HG03060 (cell line): Measurements from ENCODE around the gene SOX12.

Experiments used
- ATAC-seq: cut with Tn5 transposase; IDR thresholded peaks from one replicate; pipeline ENCODE4 v1.9.1; 2021; ENCODE audit warnings: low read depth, moderate number of reproducible peaks; ENCODE audit not compliant: unreplicated experiment

SOX12 gene

GRCh38 chr20:300345-300990 lies 24.9 kb upstream of the SOX12 start:
- ATAC-seq: no peak

DNA sequence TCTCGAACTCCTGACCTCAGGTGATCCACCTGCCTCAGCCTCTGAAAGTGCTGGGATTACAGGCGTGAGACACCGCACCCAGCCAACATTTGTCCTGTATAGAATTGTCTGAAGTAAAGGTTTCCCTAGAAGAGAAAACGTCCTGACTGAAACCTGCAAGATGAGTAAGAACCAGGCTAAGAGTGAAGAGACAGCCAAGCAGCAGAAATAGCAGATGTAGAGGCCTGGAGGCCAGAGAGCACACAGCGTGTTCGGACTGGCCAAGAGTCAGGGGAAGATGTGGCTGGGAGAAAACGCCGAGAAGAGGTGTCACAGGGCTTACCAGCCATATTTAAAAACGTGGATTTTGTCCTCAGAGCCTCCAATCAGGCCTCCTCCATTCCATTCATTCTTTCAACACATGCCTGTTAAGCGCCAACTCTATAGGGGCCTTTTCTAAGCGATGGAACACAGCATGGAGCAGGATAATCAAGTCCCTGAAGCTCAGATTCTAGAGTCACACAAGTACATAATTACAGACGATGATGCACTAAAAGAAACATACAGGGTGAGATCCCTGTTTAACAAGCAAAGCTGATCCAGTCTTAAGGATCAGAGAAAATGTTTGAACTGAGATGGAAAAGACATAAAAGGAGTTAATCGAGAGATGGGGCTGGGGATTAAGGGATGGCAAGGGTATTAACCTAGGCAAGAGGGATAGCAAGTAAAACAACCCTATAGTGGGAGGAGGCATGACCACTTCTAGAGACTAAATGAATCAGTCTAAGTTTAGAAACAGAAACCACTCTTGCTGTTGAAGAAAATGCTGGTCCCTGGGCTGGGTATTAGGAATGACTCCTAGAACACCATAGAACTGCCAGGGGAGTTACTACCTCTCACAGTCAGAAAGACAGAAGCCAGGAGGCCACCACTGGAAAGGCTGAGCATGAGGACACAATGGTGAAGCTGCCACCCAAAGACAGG lies 23.2 kb upstream of the SOX12 start:
- no peak for ATAC-seq

DNA sequence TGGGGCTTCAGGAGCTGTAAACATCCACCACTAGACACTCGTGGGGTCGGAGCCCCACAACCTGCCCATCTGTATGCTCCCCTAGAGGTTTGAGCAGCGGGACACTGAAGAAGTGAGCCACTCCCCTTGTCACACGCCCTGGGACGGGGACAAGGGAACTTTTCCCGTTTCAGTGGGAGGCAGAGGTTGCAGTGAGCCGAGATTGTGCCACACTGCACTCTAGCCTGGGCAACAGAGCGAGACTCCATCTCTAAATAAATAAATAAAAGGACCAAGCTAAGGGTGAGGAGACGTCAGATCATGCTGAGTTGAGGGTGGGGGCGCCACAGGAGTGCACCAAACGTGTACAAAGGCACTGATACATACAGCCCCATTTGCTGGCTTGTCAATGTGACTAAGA lies 19.6 kb upstream of the SOX12 start:
- ATAC-seq: no peak

DNA sequence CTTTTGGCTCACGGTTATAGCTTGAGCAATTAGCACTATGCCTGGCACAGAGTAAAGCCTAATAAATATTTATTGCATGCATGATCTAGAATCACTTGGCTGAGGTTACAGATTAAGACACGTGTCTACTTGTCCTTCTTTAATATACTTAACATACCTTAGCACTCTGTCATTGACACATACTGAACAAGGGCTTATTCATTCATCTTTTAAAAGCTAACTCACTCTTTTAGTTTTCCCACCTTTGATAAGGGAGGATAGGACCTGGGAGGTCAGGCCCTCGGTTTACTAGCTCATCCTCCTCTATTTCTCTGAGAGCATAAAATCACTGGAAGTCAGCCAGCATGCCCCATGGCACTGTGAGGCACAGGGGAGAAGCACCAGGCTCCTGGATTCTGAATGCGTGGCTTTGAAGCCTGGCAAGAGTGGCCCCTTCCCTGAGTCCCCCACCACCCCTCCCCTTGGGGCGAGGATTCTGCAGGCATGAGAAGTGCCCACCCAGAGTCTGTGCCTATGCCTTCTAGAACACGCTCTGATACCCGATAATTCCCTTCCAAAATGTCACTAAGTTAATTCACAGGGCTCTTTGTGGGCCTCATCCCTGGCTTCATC lies 16.8 kb upstream of the SOX12 start:
- no peak for ATAC-seq

- no peak for ATAC-seq
These were observed 16.0 kb upstream of the SOX12 start for GRCh38 chr20:309306-309840.

DNA sequence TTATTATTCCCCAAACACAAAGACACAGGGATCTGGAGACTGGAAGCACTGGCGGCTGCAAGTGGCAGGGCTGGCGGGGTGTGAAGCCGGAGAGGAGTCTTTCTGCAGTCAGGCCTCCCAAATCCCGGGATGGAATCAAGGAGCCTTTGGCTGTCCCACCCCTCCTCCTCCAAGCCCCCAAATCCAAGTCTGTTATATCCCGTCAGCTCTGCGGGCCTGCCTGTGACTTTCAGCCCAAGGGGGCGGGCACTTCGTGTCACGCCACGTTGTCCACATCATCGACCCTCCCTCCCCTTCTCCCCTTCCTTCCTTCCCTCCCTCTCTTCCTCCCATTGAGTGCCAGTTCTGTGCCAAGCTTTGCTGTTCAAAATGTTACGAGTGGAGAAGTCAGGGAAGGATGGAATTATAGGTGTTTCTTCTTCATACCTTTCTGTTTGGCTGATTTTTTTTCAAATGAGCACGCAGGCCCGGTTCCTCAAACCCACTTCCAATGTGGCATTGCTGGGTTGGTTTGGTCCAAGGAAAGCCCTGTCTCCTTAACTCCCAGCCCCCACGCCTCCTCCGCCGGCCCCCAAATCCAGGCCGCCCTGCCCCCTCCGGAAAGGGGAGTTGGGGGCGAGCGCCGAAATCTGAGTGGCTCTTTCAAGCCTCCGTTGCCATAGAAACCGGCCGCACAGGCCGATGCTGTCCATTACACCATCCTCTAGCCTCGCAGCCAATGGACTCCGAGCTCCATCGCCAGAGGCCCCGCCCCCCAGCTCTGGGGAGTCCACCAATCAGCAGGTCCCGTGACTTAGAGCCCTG lies 15.3 kb upstream of the SOX12 start:
- peak; percentile 90 for ATAC-seq

DNA sequence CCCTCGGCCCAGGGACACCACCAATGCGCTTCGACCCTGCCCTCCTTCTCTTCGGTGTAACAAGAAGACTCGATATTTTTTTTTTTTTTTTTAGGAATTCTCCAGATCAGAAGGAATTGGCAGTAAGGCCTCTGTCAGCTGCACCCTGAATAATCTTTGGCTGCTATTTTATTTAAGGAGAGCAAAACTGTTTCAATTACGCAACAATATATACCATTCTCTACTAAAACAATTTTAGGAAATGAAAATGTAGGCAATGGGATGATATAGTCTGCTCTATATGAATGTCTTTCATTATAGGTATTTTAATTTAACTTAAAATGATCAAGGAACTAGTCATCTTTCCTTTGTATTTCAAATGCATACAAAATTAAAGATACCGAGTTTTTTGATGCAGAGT lies 14.7 kb upstream of the SOX12 start:
- no peak for ATAC-seq

GRCh38 chr20:311609-312008 lies 13.7 kb upstream of the SOX12 start:
- no peak for ATAC-seq

DNA sequence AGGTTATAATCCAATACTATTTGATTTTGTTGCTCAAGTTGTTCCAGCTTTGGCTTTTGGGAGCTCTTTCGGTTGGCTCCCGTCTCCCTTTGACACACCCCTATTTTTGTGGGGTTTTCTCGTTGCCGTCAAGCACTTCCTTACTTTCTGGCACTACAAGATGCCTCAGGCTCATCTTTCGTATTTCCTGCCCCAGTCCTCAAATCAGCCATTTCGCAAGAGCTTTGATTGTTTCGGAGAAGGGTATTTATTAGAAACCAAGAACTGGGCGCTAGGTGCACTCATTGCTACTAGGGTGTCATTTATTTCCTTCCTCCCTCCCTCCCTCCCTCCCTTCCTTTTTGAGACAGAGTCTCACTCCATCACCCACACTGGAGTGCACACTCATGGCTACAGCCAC lies 13.3 kb upstream of the SOX12 start:
- no peak for ATAC-seq

GRCh38 chr20:312866-313265 lies 12.5 kb upstream of the SOX12 start:
- no peak for ATAC-seq

DNA sequence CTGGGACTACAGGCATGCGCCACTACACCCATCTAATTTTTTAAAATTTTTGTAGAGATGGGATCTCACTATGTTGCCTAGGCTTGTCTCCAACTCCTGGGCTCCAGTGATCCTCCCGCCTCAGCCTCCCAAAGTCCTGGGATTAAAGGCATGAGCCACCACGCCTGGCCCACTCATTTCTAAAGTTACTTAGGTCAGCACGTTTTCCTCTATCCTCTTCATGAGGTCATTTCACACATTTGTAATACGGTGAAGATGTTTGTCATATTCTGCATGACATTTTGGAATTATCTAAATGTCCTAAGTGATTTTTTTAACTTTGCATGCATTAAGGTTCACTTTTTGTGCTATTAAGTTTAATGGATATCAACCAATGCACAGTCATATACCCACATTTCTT lies 11.9 kb upstream of the SOX12 start:
- no peak for ATAC-seq

DNA sequence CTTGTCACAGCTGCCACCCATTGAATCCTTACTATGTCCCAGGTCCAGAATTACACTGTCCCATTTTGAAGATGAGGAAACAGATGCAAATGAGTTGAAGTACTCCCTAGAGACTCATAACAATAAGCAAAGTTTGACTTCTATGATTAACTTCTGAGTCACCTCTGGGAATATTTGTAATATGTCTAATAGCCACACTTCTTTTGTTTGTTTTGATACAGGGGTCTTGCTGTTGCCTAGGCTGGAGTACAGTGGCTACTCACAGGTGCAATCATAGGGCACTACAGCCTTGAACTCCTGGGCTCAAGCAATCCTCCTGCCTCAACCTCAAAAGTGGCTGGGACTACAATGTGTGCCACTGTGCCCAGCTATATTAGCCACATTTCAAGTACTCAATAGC lies 11.4 kb upstream of the SOX12 start:
- no peak for ATAC-seq

DNA sequence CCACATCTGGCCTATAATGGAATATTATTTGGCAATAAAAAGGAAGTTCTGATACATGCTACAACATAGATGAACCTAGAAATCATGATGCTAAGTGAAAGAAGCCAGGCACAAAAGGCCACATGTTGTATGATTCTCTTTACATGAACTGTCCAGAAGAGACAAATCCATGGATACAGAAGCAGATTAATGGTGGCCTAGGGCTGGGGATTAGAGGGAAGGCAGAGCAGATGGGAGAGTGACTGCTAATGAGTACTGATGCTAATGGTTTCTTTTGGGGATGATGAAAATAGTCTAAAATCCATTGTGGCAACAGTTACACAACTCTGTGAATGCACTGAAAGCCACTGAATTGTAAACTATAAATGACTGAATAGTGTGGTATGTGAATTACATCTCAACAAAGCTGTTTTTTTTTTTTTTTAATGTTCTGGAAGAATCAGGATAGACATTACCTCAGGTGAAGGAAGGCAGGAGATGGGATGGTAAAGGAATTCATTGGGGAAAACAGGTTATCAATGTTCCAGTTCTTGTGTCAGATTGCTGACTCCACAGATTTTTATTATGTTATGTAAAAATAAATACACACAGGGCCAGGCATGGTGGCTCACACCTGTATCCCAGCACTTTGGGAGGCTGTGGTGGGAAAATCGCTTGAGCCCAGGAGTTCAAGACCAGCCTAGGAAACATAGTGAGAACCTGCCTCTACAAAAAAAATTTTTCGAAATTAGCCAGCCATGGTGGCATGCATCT lies 8.9 kb upstream of the SOX12 start:
- no peak for ATAC-seq

DNA sequence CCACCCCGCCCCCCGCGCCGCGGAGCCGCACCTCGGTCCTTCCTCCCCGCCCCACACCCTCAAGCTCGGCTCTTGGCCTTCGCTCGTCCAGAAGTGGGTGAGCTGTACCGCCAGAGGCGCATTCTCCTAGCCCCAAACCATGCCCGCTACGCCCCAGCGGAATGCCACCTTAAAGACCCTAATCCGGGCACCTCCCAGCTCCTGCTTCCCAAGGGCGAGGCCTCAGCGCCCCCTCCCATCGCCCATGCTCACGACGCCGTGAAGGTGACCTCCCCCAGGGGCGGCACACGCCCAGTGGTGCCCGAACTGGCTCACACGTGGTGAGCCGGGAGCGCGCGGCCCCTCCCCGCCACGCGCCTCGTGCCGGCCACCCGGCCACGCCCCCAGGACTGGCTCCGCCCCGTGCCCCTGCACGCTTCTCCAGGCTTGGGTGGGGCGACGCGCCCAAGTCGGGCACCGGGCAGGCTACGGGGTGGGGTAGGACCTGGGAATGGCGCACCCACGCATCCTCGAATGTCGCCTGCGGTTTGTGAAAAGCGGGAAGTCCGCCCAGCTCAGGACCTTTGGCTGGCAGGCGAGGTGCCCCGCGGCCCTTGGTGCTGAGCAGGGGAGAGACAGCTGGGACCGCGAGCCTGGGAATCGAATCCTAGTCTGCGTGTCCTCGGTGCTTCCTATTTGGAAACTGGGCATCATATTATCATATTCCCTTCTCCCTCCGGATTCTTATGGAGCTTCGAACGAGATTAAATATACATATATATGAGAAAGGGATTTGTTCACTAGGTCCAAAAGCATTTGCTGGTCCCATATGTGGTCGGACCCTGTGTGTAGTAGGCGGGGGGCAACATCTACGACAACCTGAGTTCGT lies 941 bp upstream of the SOX12 start:
- ATAC-seq: peak; percentile 35

GRCh38 chr20:325889-326644 lies 715 bp downstream of the SOX12 start:
- no peak for ATAC-seq

GRCh38 chr20:326645-327185 lies 1.4 kb downstream of the SOX12 start:
- ATAC-seq: no peak

DNA sequence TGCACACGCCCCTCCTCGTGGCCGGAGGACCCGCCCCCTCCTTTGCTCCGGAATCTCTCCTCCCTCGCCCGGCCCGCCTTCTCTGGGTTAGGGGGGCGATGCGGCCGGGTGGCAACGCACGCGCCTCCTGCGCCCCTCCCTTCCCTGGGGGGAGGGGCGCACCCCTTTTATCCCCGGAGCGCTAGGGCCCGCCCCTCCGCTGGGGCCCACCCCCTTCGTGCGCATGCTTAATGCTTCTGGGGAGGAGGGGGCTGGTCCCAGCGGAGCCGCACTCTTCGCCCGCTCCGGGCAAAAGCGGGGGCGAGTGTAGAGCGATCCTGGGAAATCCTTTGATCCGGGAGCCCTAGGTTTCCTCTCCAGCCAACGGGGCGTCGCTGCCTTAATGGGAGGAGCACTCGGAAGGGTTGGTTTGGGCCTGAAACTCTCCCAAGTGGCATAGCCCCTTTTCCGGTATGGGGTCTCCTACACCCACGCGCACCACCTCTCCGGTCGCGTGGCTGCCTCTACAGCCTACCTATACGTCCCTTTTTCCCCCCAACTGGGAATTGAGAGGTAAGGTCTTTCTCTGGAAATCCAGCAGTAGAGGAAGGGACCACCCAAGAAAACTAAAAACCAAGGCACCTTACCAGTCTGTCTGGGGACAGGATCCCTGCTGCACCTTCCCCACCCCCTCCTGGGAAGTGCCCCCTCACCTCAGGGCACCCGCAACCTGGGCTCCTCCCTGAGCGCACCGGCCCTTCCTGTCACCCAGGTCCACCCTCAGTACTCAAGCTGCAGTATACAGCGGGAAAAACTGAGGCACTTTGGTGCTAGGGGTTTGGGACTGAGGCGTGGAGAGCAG lies 2.1 kb downstream of the SOX12 start:
- ATAC-seq: no peak
